Measurements from ENCODE around the gene RAMP3.

DNA sequence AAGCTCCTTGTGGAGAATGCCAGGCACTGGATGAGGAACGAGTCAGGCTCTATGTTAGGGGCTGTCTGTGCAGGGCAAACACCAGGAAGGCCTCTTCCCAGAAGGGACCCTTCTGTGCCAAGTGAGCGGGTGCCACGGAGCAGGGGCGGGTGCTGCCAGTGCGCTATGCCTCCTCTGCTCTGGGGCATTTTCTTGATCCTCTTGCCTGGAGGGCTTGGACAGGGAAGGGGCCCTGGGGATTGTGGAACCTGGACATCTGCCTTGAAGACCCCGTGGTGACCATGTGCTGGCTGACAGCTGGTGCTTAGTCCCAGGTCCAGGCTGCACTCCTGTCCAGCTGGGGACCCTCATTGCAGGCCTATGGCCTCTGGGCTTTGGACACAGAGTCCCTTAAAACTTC is 30.7 kb upstream of the RAMP3 start:
- TF ChIP-seq, protein P1, sequence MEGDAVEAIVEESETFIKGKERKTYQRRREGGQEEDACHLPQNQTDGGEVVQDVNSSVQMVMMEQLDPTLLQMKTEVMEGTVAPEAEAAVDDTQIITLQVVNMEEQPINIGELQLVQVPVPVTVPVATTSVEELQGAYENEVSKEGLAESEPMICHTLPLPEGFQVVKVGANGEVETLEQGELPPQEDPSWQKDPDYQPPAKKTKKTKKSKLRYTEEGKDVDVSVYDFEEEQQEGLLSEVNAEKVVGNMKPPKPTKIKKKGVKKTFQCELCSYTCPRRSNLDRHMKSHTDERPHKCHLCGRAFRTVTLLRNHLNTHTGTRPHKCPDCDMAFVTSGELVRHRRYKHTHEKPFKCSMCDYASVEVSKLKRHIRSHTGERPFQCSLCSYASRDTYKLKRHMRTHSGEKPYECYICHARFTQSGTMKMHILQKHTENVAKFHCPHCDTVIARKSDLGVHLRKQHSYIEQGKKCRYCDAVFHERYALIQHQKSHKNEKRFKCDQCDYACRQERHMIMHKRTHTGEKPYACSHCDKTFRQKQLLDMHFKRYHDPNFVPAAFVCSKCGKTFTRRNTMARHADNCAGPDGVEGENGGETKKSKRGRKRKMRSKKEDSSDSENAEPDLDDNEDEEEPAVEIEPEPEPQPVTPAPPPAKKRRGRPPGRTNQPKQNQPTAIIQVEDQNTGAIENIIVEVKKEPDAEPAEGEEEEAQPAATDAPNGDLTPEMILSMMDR (IDR thresholded peaks at IDR 0.05 in 4 of 5, conservative IDR thresholded peaks at IDR 0.05 in 1 of 5), result no peak
- TF ChIP-seq POLR2A (IDR thresholded peaks at IDR 0.05), result no peak
